Lung (tissue), 12 donors: ENCODE measurements around the gene EXOC3L4. TPM values are rescaled to one million over a fixed set of nuclear protein-coding genes. Genes with fewer than 3 reads are reported as not detected.

Experiments
- ATAC-seq: fragments of 200-7000 bp; cut with Tn5 transposase; one replicate; pipeline ENCODE4 v1.9.1; 2020; ENCODE audit warnings: moderate number of reproducible peaks; ENCODE audit not compliant: insufficient read depth, low FRiP score
- DNase-seq, 3 donors: peaks; one replicate each; pipeline ENCODE4 v3.0.0-alpha.2; 2013 to 2017
- H3K27ac ChIP-seq, 2 donors: one replicate each; pipeline ENCODE4 v1.5.1; 2013; ENCODE audit warnings: mild to moderate bottlenecking in 2 of 2, moderate library complexity in 2 of 2, control low read depth in 1 of 2, inconsistent platforms in 1 of 2, low read depth in 1 of 2, low read length in 1 of 2
- H3K27me3 ChIP-seq, 3 donors: one replicate each; pipeline ENCODE4 v1.5.1; 2013; ENCODE audit warnings: low read length in 2 of 3; ENCODE audit not compliant: control insufficient read depth in 3 of 3, insufficient read depth in 3 of 3
- H3K36me3 ChIP-seq, 4 donors: one replicate each; pipeline ENCODE4 v1.5.1; 2013; ENCODE audit warnings: low read length in 4 of 4, mild to moderate bottlenecking in 1 of 4, moderate library complexity in 1 of 4; ENCODE audit not compliant: control insufficient read depth in 4 of 4, insufficient read depth in 4 of 4
- H3K4me1 ChIP-seq, 5 donors: one replicate each; pipeline ENCODE4 v1.5.1; 2013; ENCODE audit warnings: low read length in 5 of 5, mild to moderate bottlenecking in 2 of 5, moderate library complexity in 1 of 5; ENCODE audit not compliant: control insufficient read depth in 5 of 5, insufficient read depth in 5 of 5
- H3K4me3 ChIP-seq: one replicate; pipeline ENCODE4 v1.5.1; 2013; ENCODE audit warnings: mild to moderate bottlenecking, control low read depth, moderate library complexity
- H3K9ac ChIP-seq, 2 donors: one replicate each; pipeline ENCODE4 v1.5.1; 2013; ENCODE audit warnings: low read length in 2 of 2, control low read depth in 1 of 2; ENCODE audit not compliant: insufficient read depth in 1 of 2
- H3K9me3 ChIP-seq, 4 donors: one replicate each; pipeline ENCODE4 v1.5.1; 2013; ENCODE audit warnings: low read length in 3 of 4, mild to moderate bottlenecking in 1 of 4, moderate library complexity in 1 of 4; ENCODE audit not compliant: control insufficient read depth in 4 of 4, insufficient read depth in 3 of 4
- CTCF ChIP-seq: IDR thresholded peaks from 2 replicates; pipeline ENCODE4 v1.5.1; 2012; ENCODE audit warnings: mild to moderate bottlenecking; ENCODE audit errors: control extremely low read depth, extremely low read depth
- WGBS, 2 donors: extraction: QIAGEN DNeasy Blood & Tissue Kit; methylation state at CpG; one replicate each; pipeline ENCODE4 v1.1.7; 2013; 5-methylcytosine and 5-hydroxymethylcytosine counted together
- polyA plus RNA-seq, 2 donors: library from polyadenylated mRNA; stranded (reverse); fragments of 200-250 nt; gene quantifications; one replicate each; pipeline ENCODE4 v1.2.1, GENCODE V29; 2013
- total RNA-seq, 2 donors: library from RNA; depleted of rRNA in 1 of 2; stranded (reverse); fragments of >200 nt in 1 of 2; gene quantifications; one replicate each; pipeline ENCODE4 v1.2.1, GENCODE V29; 2014 to 2021
- donor health status: control.
- donor health status: control.
- donor health status: Bipolar disorder and iron deficiency.
- donor health status: healthy.
- donor health status: DM: yes; HTN: yes; CAD: no.

EXOC3L4 gene
- total and polyA plus RNA-seq, 4 donors: 3.0 to 4.6 (median 3.8) TPM

GRCh38 chr14:103111232-103111868, 16.8 kb downstream of the EXOC3L4 start:
- WGBS, 2 donors: 62 to 73% methylated on average over 6 of the region's 6 CpGs
- Histone ChIP-seq H3K27ac (no peak overlapping the region), H3K4me3 (no peak overlapping the region), H3K27me3 (no peaks in the 10 kb centered on the region), H3K4me1 (peaks cover 0 to 23% (median 0%) of the 10 kb centered on the region in 5 donors), H3K36me3 (no peaks in the 10 kb centered on the region), H3K9ac (no peak overlapping the region), H3K9me3 (no peaks in the 10 kb centered on the region)
- ATAC-seq: no peak
- no peak for DNase-seq
- no peak for TF ChIP-seq CTCF

- Histone ChIP-seq H3K4me3 (no peak overlapping the region), H3K9me3 (no peaks in the 10 kb centered on the region), H3K9ac (no peak overlapping the region), H3K27ac (no peak overlapping the region), H3K27me3 (no peaks in the 10 kb centered on the region), H3K4me1 (peaks cover 0 to 23% (median 0%) of the 10 kb centered on the region in 5 donors), H3K36me3 (no peaks in the 10 kb centered on the region)
- TF ChIP-seq CTCF: no peak
- 46 to 59% methylated on average over 11 of the region's 11 CpGs for WGBS, 2 donors
- DNase-seq (no peak), ATAC-seq (no peak)
Measured at GRCh38 chr14:103112400-103113243, 18.1 kb downstream of the EXOC3L4 start.

- Histone ChIP-seq H3K27ac (no peak overlapping the region), H3K36me3 (no peaks in the 10 kb centered on the region), H3K4me1 (peaks cover 0 to 22% (median under 1%) of the 10 kb centered on the region in 5 donors), H3K4me3 (no peak overlapping the region), H3K27me3 (no peaks in the 10 kb centered on the region), H3K9ac (no peak overlapping the region), H3K9me3 (no peaks in the 10 kb centered on the region)
- ATAC-seq (no peak), DNase-seq (no peak)
- no peak for TF ChIP-seq CTCF
- WGBS, 2 donors: 62 to 83% methylated on average over 5 of the region's 5 CpGs
Measured at GRCh38 chr14:103113303-103113702, 18.8 kb downstream of the EXOC3L4 start.
